ENCODE measurements around the gene NOTCH1. TPM values are rescaled to one million over a fixed set of nuclear protein-coding genes. Genes with fewer than 3 reads are reported as not detected.

NOTCH1 gene
- total and polyA plus RNA-seq, 12 donors: 0.81 to 31.5 (median 24.0) TPM

- Histone ChIP-seq H3K4me3 (no peak overlapping the region), H3K27ac (no peak overlapping the region), H3K36me3 (replicated peaks in 1 of 2) (peaks cover 0 to 86% of the 10 kb centered on the region in 2 donors), H3K4me1 (replicated peaks in 1 of 2) (no peaks in the 10 kb centered on the region), H3K27me3 (no peaks in the 10 kb centered on the region), H3K9me3 (replicated peaks in 1 of 3) (no peaks in the 10 kb centered on the region)
- TF ChIP-seq POLR2A (IDR thresholded peaks at IDR 0.05) (no peak), CTCF (IDR thresholded peaks at IDR 0.05) (no peak)
- 91 to 96% (median 93%) methylated on average over 11 of the region's 11 CpGs for WGBS, 4 donors
- intact Hi-C loops (cut with DNase I): no loop called here
- DNase-seq: no peak
Measured at GRCh38 chr9:136453326-136453725, 92.5 kb downstream of the NOTCH1 start.

- intact Hi-C loops (cut with DNase I): no loop called here
Measured at GRCh38 chr9:136451221-136451877, 94.5 kb downstream of the NOTCH1 start.

GRCh38 chr9:136448655-136449054 is 97.2 kb downstream of the NOTCH1 start:
- no peaks in the 10 kb centered on the region for H3K4me1 ChIP-seq (replicated peaks in 1 of 2)
- H3K27me3 ChIP-seq: no peaks in the 10 kb centered on the region
- TF ChIP-seq POLR2A (IDR thresholded peaks at IDR 0.05) (no peak), CTCF (IDR thresholded peaks at IDR 0.05) (no peak)
- DNase-seq: no peak
- H3K4me3 ChIP-seq: no peak overlapping the region
- peaks cover 0 to 84% of the 10 kb centered on the region in 2 donors for H3K36me3 ChIP-seq (replicated peaks in 1 of 2)
- H3K9me3 ChIP-seq (replicated peaks in 1 of 3): no peaks in the 10 kb centered on the region
- intact Hi-C loops (cut with DNase I): no loop called here
- no peak overlapping the region for H3K27ac ChIP-seq
- 83 to 97% (median 88%) methylated on average over 3 of the region's 3 CpGs for WGBS, 4 donors

More at GRCh38 chr9:136451221-136451877, 94.5 kb downstream of the NOTCH1 start:
- Histone ChIP-seq H3K27ac (no peak overlapping the region), H3K27me3 (no peaks in the 10 kb centered on the region), H3K4me1 (replicated peaks in 1 of 2) (no peaks in the 10 kb centered on the region), H3K9me3 (replicated peaks in 1 of 3) (no peaks in the 10 kb centered on the region), H3K4me3 (no peak overlapping the region), H3K36me3 (replicated peaks in 1 of 2) (peaks cover 0 to 84% of the 10 kb centered on the region in 2 donors)
- WGBS, 4 donors: 90 to 97% (median 91%) methylated on average over 16 to 26 of the region's 26 CpGs
- no peak for DNase-seq
- TF ChIP-seq CTCF (IDR thresholded peaks at IDR 0.05) (no peak), POLR2A (IDR thresholded peaks at IDR 0.05) (no peak)

- peaks cover 0 to under 1% of the 10 kb centered on the region in 2 donors for H3K4me1 ChIP-seq (replicated peaks in 1 of 2)
- H3K27me3 ChIP-seq: no peaks in the 10 kb centered on the region
- no peak for DNase-seq
- 91 to 93% (median 92%) methylated on average over 20 to 27 of the region's 27 CpGs for WGBS, 4 donors
- H3K4me3 ChIP-seq: no peak overlapping the region
- H3K36me3 ChIP-seq (replicated peaks in 1 of 2): peaks cover 0 to 92% of the 10 kb centered on the region in 2 donors
- H3K9me3 ChIP-seq (replicated peaks in 1 of 3): no peaks in the 10 kb centered on the region
- TF ChIP-seq CTCF (IDR thresholded peaks at IDR 0.05) (no peak), POLR2A (IDR thresholded peaks at IDR 0.05) (no peak)
- intact Hi-C loops (cut with DNase I): no loop called here
- H3K27ac ChIP-seq: no peak overlapping the region
Measured at GRCh38 chr9:136447173-136447778, 98.6 kb downstream of the NOTCH1 start.

All from adrenal gland (tissue), 12 donors.